Esophagus (tissue), 2 donors: ENCODE results near the gene KCNT2. TPM values are rescaled to one million over a fixed set of nuclear protein-coding genes. Genes with fewer than 3 reads are reported as not detected.

Experiments used
- H3K27ac ChIP-seq, 2 donors: one replicate each; pipeline ENCODE4 v1.5.1; 2013; ENCODE audit warnings: low read depth in 2 of 2, mild to moderate bottlenecking in 2 of 2, inconsistent platforms in 1 of 2, low read length in 1 of 2, moderate library complexity in 1 of 2
- H3K27me3 ChIP-seq, 2 donors: one replicate each; pipeline ENCODE4 v1.6.1; 2013; ENCODE audit warnings: low read length in 2 of 2, control low read depth in 1 of 2, mild to moderate bottlenecking in 1 of 2; ENCODE audit not compliant: insufficient read depth in 2 of 2, control insufficient read depth in 1 of 2
- H3K36me3 ChIP-seq, 2 donors: one replicate each; pipeline ENCODE4 v1.6.1; 2013; ENCODE audit warnings: low read length in 1 of 2; ENCODE audit not compliant: control insufficient read depth in 2 of 2, insufficient read depth in 2 of 2
- H3K4me1 ChIP-seq, 2 donors: one replicate each; pipeline ENCODE4 v1.6.1; 2013; ENCODE audit warnings: low read length in 1 of 2; ENCODE audit not compliant: control insufficient read depth in 2 of 2, insufficient read depth in 2 of 2
- H3K4me3 ChIP-seq, 2 donors: one replicate each; pipeline ENCODE4 v1.5.1; 2013; ENCODE audit warnings: low read length in 2 of 2, mild to moderate bottlenecking in 2 of 2, low read depth in 1 of 2, moderate library complexity in 1 of 2
- H3K9me3 ChIP-seq, 2 donors: one replicate each; pipeline ENCODE4 v1.6.1; 2013; ENCODE audit warnings: mild to moderate bottlenecking in 2 of 2, low read depth in 1 of 2, low read length in 1 of 2, moderate library complexity in 1 of 2; ENCODE audit not compliant: control insufficient read depth in 2 of 2, insufficient read depth in 1 of 2
- WGBS, 2 donors: extraction: QIAGEN DNeasy Blood & Tissue Kit; methylation state at CpG; one replicate each; pipeline ENCODE4 v1.1.7; 2013; 5-methylcytosine and 5-hydroxymethylcytosine counted together
- polyA plus RNA-seq, 2 donors: library from polyadenylated mRNA; stranded (reverse); fragments of 200-250 nt; gene quantifications; one replicate each; pipeline ENCODE4 v1.2.3, GENCODE V29; 2013
- donor health status: healthy with polysubstance abuse.
- donor health status: Bipolar disorder and iron deficiency.

Gene KCNT2
- polyA plus RNA-seq, 2 donors, result 0.22 to 0.49 TPM

- no peaks in the 10 kb centered on the region for H3K4me1 ChIP-seq
- H3K27ac ChIP-seq, result no peak overlapping the region
- no peaks in the 10 kb centered on the region for H3K36me3 ChIP-seq
- no peaks in the 10 kb centered on the region for H3K9me3 ChIP-seq
- 75 to 81% methylated on average over 3 of the region's 3 CpGs for WGBS, 2 donors
- H3K27me3 ChIP-seq, result no peaks in the 10 kb centered on the region
- no peak overlapping the region for H3K4me3 ChIP-seq
Observed at GRCh38 chr1:196559314-196559713, 48.9 kb downstream of the KCNT2 start.

GRCh38 chr1:196558411-196558810 is 49.8 kb downstream of the KCNT2 start:
- H3K4me3 ChIP-seq, result peak overlapping the region in 1 of 2 donors; percentile 27
- no peaks in the 10 kb centered on the region for H3K9me3 ChIP-seq
- H3K36me3 ChIP-seq, result no peaks in the 10 kb centered on the region
- WGBS, 2 donors, result 10 to 27% methylated on average over 2 of the region's 2 CpGs
- no peak overlapping the region for H3K27ac ChIP-seq
- no peaks in the 10 kb centered on the region for H3K27me3 ChIP-seq
- H3K4me1 ChIP-seq, result no peaks in the 10 kb centered on the region

- Histone ChIP-seq H3K27me3 (no peaks in the 10 kb centered on the region), H3K36me3 (no peaks in the 10 kb centered on the region), H3K27ac (no peak overlapping the region), H3K9me3 (no peaks in the 10 kb centered on the region), H3K4me1 (no peaks in the 10 kb centered on the region), H3K4me3 (no peak overlapping the region)
- 68 to 77% methylated on average over 2 of the region's 2 CpGs for WGBS, 2 donors
Observed at GRCh38 chr1:196557797-196558196, 50.4 kb downstream of the KCNT2 start.

GRCh38 chr1:196550731-196551130 is 57.5 kb downstream of the KCNT2 start:
- Histone ChIP-seq H3K4me3 (no peak overlapping the region), H3K9me3 (no peaks in the 10 kb centered on the region), H3K36me3 (no peaks in the 10 kb centered on the region), H3K27ac (no peak overlapping the region), H3K4me1 (no peaks in the 10 kb centered on the region), H3K27me3 (no peaks in the 10 kb centered on the region)

- H3K9me3 ChIP-seq, result no peaks in the 10 kb centered on the region
- H3K27me3 ChIP-seq, result no peaks in the 10 kb centered on the region
- no peaks in the 10 kb centered on the region for H3K36me3 ChIP-seq
- 47 to 52% methylated on average over 3 of the region's 3 CpGs for WGBS, 2 donors
- H3K4me1 ChIP-seq, result no peaks in the 10 kb centered on the region
- no peak overlapping the region for H3K4me3 ChIP-seq
- no peak overlapping the region for H3K27ac ChIP-seq
Observed at GRCh38 chr1:196546272-196547111, 61.7 kb downstream of the KCNT2 start.

GRCh38 chr1:196545222-196545621 is 63.0 kb downstream of the KCNT2 start:
- no peaks in the 10 kb centered on the region for H3K36me3 ChIP-seq
- H3K27me3 ChIP-seq, result no peaks in the 10 kb centered on the region
- H3K4me3 ChIP-seq, result no peak overlapping the region
- 92 to 100% methylated on average over 1 of the region's 1 CpG for WGBS, 2 donors
- no peaks in the 10 kb centered on the region for H3K4me1 ChIP-seq
- no peak overlapping the region for H3K27ac ChIP-seq
- H3K9me3 ChIP-seq, result no peaks in the 10 kb centered on the region

- no peaks in the 10 kb centered on the region for H3K9me3 ChIP-seq
- H3K27ac ChIP-seq, result no peak overlapping the region
- no peaks in the 10 kb centered on the region for H3K27me3 ChIP-seq
- H3K4me1 ChIP-seq, result no peaks in the 10 kb centered on the region
- H3K4me3 ChIP-seq, result no peak overlapping the region
- no peaks in the 10 kb centered on the region for H3K36me3 ChIP-seq
- WGBS, 2 donors, result 53 to 68% methylated on average over 1 of the region's 1 CpG
Observed at GRCh38 chr1:196544617-196545016, 63.6 kb downstream of the KCNT2 start.

GRCh38 chr1:196543833-196544232 is 64.4 kb downstream of the KCNT2 start:
- H3K4me1 ChIP-seq, result no peaks in the 10 kb centered on the region
- no peaks in the 10 kb centered on the region for H3K36me3 ChIP-seq
- WGBS, 2 donors, result 80 to 90% methylated on average over 3 of the region's 3 CpGs
- no peak overlapping the region for H3K4me3 ChIP-seq
- no peak overlapping the region for H3K27ac ChIP-seq
- H3K9me3 ChIP-seq, result no peaks in the 10 kb centered on the region
- H3K27me3 ChIP-seq, result no peaks in the 10 kb centered on the region

GRCh38 chr1:196538473-196538872 is 69.8 kb downstream of the KCNT2 start:
- no peaks in the 10 kb centered on the region for H3K27me3 ChIP-seq
- no peak overlapping the region for H3K4me3 ChIP-seq
- no peaks in the 10 kb centered on the region for H3K4me1 ChIP-seq
- peaks cover 0 to 2% of the 10 kb centered on the region in 2 donors for H3K36me3 ChIP-seq
- H3K27ac ChIP-seq, result no peak overlapping the region
- 86 to 88% methylated on average over 4 of the region's 4 CpGs for WGBS, 2 donors
- peaks cover 4% of the 10 kb centered on the region in 2 donors for H3K9me3 ChIP-seq

- H3K9me3 ChIP-seq, result peaks cover 4% of the 10 kb centered on the region in 2 donors
- no peaks in the 10 kb centered on the region for H3K4me1 ChIP-seq
- 61 to 81% methylated on average over 3 of the region's 3 CpGs for WGBS, 2 donors
- no peak overlapping the region for H3K4me3 ChIP-seq
- H3K27me3 ChIP-seq, result no peaks in the 10 kb centered on the region
- no peak overlapping the region for H3K27ac ChIP-seq
- peaks cover 0 to 2% of the 10 kb centered on the region in 2 donors for H3K36me3 ChIP-seq
Observed at GRCh38 chr1:196535727-196536126, 72.5 kb downstream of the KCNT2 start.
